ENCODE measurements around the gene CCL24.

DNA sequence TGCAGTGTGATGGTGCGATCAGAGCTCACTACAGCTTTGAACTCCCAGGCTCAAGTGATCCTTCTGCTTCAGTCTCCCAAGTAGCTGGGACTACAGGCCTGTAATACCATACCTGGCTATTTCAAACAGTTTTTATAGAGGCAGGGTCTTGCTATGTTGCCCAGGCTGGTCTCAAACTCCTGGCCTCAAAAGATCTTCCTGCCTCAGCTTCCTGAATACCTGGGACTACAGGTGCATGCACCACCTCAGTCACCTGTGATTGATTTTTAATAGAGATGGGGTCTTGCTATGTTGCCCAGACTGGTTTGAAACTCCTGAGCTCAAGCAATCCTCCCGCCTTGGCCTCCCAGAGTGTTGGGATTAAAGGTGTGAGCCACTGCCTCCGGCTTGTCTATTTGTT, 26.4 kb upstream of the CCL24 start:
- TF ChIP-seq, protein P1, sequence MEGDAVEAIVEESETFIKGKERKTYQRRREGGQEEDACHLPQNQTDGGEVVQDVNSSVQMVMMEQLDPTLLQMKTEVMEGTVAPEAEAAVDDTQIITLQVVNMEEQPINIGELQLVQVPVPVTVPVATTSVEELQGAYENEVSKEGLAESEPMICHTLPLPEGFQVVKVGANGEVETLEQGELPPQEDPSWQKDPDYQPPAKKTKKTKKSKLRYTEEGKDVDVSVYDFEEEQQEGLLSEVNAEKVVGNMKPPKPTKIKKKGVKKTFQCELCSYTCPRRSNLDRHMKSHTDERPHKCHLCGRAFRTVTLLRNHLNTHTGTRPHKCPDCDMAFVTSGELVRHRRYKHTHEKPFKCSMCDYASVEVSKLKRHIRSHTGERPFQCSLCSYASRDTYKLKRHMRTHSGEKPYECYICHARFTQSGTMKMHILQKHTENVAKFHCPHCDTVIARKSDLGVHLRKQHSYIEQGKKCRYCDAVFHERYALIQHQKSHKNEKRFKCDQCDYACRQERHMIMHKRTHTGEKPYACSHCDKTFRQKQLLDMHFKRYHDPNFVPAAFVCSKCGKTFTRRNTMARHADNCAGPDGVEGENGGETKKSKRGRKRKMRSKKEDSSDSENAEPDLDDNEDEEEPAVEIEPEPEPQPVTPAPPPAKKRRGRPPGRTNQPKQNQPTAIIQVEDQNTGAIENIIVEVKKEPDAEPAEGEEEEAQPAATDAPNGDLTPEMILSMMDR (IDR thresholded peaks at IDR 0.05 in 4 of 5, conservative IDR thresholded peaks at IDR 0.05 in 1 of 5): no peak
- TF ChIP-seq POLR2A (IDR thresholded peaks at IDR 0.05): no peak

All from gastrocnemius medialis (tissue), 4 donors.